GM19238 (cell line): Measurements from ENCODE around the gene ARFGAP2.

Source experiments
- DNase-seq: peaks from one replicate; pipeline ENCODE4 v3.0.0; 2011; ENCODE audit warnings: low spot score; ENCODE audit not compliant: insufficient read length

Gene ARFGAP2

DNA sequence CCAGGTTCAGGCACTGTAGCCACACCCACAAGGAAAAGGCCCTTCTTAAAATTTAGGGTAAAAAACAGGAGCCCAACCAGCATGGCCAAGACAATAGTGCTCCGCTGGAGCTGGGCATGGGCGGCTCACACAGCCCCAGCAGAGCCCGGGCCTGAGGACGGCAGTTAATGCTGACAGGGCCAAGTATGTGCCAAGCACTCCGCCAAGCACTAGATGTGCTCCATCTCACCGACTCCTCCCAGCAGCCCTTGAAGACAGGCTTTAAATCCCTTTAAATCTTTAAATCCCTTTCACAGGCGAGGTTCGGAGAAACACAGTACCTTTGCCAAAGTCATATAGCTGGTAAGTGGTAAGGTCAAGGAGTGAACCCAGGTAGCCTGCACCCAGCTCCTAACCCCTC, 4.8 kb downstream of the ARFGAP2 start:
- DNase-seq = no peak

GRCh38 chr11:47171061-47171838, 5.4 kb downstream of the ARFGAP2 start:
- no peak for DNase-seq

- DNase-seq = no peak
Observed at GRCh38 chr11:47166368-47166767, 10.3 kb downstream of the ARFGAP2 start.

DNA sequence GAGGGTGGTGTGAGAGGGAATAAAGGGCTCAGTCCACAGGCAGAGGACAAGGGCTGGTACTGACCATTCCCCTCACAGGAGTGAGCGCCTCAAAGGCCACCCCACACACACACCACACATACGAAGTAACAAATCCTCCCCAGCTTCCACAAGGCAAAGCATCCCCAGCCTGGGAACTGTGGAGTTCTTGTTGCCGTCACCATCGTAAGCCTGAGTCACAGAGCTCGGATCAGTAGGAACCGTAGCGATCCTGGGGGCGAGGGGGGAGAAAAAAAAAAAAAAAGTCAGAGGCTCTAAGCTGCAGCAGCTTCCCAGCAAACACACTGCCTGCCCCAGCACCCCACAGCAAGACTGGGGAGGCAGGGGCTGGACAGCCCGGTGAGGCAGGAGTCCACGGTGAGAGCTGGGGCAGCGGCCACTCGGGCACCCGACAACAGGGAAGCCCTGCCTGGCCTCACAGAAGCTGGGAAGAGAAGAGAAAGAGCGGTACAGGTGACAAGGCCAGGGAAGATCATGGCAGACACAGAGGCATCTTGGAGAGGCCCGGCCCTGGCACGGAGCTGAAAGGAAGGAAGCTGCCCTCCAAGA, 11.3 kb downstream of the ARFGAP2 start:
- no peak for DNase-seq

DNA sequence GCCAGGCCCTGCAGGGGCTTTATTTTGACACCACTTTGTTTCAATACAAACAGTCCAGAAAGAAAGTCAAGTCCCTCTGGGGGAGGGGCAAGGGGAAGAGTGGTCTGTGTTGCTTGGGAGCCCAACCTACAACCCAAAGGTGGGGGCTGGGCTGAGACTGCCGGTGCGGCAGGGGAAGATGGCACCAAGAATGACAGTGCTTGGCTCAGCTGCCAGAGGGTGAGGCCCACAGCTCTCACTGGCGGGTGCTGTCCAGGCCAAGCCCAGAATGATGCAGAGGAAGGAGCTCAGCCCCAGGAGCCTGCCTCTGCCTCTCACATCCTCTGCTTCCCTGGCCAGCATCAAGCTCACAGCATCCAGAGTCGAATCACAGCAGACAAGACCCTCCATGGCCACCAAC, 12.4 kb downstream of the ARFGAP2 start:
- DNase-seq = no peak

DNA sequence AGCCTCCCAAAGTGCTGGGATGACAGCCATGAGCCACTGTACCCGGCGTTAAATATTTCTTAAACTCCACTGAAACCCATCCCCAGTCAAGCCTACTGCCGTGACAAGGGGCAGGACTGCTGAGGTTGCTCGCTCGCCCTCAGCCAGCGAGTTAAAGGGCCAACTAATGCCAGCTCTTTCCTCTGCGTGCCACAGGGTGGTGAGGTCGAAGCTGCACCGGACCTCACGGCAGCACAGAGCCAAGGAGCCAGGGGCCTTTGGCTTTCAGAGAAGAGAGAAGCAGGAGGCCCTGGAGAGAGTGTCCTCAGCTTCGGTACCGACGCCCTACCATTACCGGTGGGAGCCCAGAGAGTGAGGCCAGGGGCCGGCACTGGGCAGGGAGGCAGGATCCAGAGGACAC, 12.8 kb downstream of the ARFGAP2 start:
- DNase-seq = no peak

DNA sequence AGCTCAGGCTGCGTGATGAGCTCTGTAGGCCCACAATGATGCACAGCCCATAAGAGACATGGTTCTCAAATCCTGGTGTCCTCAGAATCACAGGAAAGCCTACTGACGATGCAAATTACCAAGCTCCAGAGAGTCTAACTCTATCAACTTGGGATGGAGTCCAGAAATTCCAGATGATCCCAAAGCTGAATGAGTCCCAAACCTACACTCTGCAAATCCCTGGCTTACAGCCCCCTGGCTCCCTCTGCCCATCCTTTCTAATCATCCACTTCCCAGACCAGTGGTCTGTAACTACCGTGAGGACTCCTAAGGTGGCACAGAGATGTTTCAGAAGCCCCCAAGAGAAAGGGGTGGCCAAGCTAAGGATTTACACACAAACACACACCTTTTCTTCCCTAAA, 13.5 kb downstream of the ARFGAP2 start:
- DNase-seq = no peak

GRCh38 chr11:47162426-47162825, 14.3 kb downstream of the ARFGAP2 start:
- DNase-seq = no peak

DNA sequence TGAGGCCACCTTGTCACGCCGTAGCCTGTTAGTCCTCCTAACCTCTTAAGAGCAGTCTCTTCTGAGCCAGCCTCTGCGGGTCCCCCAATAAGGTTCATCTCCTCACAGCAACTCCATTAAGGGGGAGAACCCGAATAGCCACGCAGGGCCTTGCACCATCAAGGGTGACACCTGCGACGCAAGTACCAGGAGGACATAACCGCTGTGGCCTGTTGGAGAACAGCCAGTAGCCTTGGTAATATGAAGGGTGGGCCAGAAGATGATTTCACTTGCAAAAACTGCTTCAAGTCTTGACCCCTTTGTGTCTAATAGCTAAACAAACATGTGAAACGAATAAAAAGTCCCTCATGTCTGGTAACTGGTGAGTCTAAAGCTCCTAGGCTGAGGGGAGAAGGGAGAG, 14.8 kb downstream of the ARFGAP2 start:
- no peak for DNase-seq

GRCh38 chr11:47161134-47161854, 15.4 kb downstream of the ARFGAP2 start:
- DNase-seq = peak; percentile 78

- no peak for DNase-seq
Observed at GRCh38 chr11:47160753-47161133, 15.9 kb downstream of the ARFGAP2 start.

DNA sequence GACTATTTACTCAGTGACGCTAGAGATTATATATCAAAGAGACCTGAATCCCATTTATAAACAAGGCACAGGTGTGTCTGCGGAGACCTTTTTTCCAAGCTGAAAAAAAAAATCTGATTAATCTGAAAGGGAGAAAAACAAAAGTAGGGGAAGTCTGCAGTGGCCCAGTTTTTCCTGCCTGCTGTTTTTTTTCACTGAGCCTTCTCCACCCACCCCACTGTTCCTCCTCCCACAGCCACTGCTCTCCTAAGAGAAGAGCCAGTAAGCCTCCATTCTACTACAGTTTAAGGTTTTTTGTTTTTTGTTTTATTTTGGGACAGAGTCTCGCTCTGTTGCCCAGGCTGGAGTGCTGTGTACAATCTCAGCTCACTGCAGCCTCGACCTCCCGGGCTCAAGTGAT, 18.4 kb downstream of the ARFGAP2 start:
- no peak for DNase-seq

- no peak for DNase-seq
Observed at GRCh38 chr11:47157805-47158204, 18.9 kb downstream of the ARFGAP2 start.

- no peak for DNase-seq
Observed at GRCh38 chr11:47156951-47157350, 19.7 kb downstream of the ARFGAP2 start.

DNA sequence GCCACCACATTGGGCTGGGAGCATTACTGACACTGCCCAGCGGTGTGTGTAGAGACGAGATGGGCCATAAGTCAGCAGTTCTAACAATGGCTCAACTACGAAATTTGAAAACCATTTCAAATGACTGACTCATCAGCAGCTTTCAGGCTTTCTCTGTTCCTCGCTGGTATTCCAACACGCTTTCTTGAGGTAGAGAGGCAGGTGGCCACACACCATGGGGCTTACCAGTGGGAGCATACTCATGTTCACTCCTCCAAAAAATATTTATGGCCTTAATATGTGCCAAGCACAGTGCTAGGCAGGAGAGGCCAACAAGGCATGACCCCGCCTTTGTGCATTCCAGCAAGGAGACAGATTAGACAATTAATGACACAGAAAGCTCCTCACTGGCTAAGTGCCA, 20.3 kb downstream of the ARFGAP2 start:
- DNase-seq = no peak

- DNase-seq = no peak
Observed at GRCh38 chr11:47155879-47156278, 20.8 kb downstream of the ARFGAP2 start.

DNA sequence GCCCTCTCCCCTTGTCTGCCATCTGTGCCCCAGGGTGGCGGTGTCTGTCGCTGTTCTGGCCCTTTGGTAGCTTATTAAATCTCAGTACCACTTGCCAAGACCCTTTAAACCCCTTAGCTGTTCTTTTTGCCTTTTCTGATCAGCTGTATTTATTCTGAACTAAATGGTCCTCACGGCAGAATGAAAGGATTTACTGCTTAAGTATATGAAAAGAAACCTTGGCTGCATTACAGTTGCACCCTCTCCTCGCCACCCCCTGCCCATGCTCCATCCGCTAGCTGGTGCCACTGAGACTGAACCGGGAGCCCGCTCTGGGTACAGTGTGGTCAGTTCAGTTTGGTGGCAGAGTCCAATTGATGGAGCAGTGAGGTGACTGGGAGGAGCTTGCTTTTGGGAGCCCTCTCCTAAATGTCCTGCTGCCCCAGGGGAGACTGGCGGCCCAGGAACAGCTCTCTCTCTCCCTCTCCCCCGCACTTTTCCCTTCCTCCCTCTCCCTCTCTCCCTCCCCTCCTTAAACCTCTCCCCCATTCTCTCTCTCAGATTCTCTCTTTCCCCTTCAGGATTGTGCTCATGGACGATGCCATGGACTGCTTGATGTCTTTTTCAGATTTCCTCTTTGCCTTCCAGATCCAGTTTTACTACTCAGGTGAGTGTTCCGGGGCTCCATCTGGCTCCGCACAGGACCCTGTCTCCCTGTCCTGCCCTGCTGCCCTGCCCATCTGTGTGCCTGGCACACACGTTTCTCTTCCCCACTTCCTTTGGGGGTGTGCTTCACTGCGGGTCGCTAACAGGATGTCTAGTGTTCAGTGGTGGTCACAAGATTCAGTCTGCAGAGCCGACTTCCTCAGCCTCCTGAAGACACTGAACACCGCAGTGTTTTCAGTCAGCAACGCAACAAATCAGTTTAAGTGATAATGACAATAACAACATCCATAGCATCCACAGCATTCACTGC, 21.8 kb downstream of the ARFGAP2 start:
- DNase-seq = no peak

DNA sequence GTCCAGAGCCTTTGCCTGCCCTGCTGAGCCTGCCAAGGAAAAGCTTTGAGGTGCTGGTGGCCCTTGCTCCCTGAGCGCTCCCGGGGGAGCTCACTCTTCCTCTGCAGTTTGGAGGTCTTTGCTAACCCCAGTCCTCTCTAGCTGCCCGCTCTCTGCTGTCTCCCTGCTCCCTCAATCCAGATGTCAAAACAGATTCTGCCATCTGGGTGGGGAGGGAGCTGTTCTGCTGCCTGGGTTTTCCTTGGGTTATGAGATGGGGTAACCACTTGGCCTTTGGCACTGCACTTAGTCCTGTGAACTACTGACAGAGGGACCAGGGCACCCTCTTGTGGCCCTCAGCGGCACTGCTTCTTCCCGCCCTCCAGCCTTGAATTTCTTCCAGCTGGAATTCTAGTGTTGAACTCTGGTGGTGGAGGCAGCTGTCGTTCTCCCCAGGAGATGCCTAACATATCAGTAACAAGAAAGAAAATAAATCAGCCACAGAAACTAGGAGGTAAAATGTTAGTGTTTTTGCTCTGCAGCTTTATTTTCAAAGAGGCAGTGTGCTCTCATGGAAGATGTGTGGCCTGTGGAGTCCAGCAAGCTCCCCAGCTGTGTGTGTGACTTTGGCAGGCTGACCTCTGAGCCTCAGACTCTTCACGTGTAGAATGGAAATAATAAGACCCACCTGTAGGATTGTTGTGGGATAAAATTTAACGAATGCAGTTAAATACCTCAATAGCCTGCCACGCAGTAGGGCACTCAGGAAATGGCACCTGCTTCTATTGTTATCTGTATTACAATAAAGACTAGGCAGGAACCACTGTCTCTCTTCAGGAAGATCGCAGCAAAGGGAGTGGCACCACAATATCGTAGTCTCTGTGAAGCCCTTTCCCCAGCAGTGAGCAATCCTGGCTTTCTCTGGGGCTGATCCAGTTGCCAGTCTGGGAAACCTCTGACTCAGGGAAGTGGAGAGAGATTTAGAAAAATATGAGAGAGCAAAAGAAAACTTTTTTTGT, 23.4 kb downstream of the ARFGAP2 start:
- peak; percentile 70 for DNase-seq

DNA sequence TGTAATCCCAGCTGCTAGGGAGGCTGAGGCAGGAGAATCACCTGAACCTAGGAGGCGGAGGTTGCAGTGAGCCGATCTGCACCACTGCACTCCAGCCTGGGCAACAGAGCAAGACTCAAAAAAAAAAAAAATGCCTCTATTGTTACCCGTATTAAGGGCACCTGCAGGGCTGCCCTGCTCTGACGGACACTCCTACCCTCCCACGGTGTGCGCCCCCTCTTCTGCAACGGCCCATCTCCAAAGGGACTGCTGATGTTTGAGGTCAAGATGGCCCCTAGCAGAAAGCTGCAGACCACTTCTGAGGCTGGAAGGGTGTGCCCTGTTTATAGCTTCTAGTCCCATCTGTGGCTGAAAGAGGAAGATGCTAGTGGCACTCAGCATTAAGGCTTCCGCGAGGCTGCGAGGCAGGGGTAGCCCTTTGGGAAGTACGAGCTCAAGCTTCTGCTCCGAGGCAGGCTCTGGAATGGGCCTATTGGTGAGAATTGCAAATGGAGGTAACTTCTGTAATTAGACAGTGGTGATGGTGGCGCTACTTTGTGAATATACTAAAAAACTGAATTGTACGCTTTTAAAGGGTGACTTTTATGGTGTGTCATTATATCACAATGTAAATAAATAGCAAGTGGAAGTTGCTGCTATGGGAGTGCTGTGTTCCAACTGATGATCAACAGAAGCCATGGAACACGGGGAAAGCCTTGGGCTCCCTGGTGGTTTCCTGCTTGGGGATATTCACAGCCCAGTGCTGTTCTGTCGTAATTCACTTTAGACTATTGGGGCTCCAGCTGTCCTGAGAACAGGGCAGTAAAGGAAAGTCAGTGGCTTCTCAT, 24.3 kb downstream of the ARFGAP2 start:
- no peak for DNase-seq
